Activated CD8-positive, alpha-beta memory T cell treated with anti-CD3 and anti-CD28 coated beads, Interleukin-2, amount 50 U/mL, for 24 hours (primary cell): Measurements from ENCODE around the gene TBCD.

Experiments used
- DNase-seq: peaks from one replicate; pipeline ENCODE4 v3.0.0-alpha.2; 2020; ENCODE audit errors: extremely low read depth

TBCD gene

GRCh38 chr17:82924214-82924613 is 172.3 kb downstream of the TBCD start:
- DNase-seq, result no peak

GRCh38 chr17:82924812-82925211 is 172.9 kb downstream of the TBCD start:
- no peak for DNase-seq

- DNase-seq, result no peak
These were observed 173.5 kb downstream of the TBCD start for GRCh38 chr17:82925336-82925735.

GRCh38 chr17:82926081-82926480 is 174.2 kb downstream of the TBCD start:
- DNase-seq, result no peak

- no peak for DNase-seq
These were observed 174.9 kb downstream of the TBCD start for GRCh38 chr17:82926716-82927115.

- DNase-seq, result no peak
These were observed 175.4 kb downstream of the TBCD start for GRCh38 chr17:82927311-82927660.

GRCh38 chr17:82927661-82928601 is 176.1 kb downstream of the TBCD start:
- no peak for DNase-seq

- DNase-seq, result no peak
These were observed 177.3 kb downstream of the TBCD start for GRCh38 chr17:82929011-82929622.

- DNase-seq, result no peak
These were observed 177.8 kb downstream of the TBCD start for GRCh38 chr17:82929676-82930042.

GRCh38 chr17:82930043-82930923 is 178.4 kb downstream of the TBCD start:
- DNase-seq, result no peak

GRCh38 chr17:82930924-82931698 is 179.2 kb downstream of the TBCD start:
- no peak for DNase-seq

GRCh38 chr17:82931699-82932517 is 180.0 kb downstream of the TBCD start:
- no peak for DNase-seq

GRCh38 chr17:82932518-82933310 is 180.8 kb downstream of the TBCD start:
- no peak for DNase-seq

GRCh38 chr17:82933911-82934310 is 182.0 kb downstream of the TBCD start:
- no peak for DNase-seq

- no peak for DNase-seq
These were observed 184.3 kb downstream of the TBCD start for GRCh38 chr17:82935966-82936767.

GRCh38 chr17:82936768-82937171 is 184.9 kb downstream of the TBCD start:
- no peak for DNase-seq

GRCh38 chr17:82937411-82938371 is 185.8 kb downstream of the TBCD start:
- no peak for DNase-seq

GRCh38 chr17:82938486-82938872 is 186.6 kb downstream of the TBCD start:
- DNase-seq, result no peak
